ENCODE measurements around the gene GFPT2. TPM values are rescaled to one million over a fixed set of nuclear protein-coding genes. Genes with fewer than 3 reads are reported as not detected.

The GFPT2 gene
- total and polyA plus RNA-seq, 2 of the 8 experiments (the other 6 are each of a cell fraction or from before 2014, with no cell fraction given) = 83.7 to 143 TPM

DNA sequence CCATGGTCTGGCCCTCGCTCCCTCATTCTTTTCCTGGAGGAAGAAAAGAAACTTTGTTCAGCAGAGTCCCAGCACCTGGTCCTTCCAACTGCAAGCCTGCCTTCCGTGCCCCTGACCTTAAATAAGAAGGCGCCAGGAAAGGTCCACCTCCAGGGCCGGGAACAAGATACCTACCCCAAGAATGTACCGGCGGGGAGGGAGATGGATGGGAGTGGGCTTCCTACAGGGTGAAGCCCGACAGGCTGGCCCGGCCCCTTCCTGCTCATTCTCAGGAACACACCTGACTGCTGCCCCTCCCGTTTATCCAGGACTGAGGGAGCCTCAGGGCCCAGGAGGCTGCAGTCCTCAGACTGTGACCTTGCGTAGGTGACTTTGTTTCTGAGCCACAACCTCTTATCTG is 27.3 kb upstream of the GFPT2 start (continued):
- TF ChIP-seq, protein P1, sequence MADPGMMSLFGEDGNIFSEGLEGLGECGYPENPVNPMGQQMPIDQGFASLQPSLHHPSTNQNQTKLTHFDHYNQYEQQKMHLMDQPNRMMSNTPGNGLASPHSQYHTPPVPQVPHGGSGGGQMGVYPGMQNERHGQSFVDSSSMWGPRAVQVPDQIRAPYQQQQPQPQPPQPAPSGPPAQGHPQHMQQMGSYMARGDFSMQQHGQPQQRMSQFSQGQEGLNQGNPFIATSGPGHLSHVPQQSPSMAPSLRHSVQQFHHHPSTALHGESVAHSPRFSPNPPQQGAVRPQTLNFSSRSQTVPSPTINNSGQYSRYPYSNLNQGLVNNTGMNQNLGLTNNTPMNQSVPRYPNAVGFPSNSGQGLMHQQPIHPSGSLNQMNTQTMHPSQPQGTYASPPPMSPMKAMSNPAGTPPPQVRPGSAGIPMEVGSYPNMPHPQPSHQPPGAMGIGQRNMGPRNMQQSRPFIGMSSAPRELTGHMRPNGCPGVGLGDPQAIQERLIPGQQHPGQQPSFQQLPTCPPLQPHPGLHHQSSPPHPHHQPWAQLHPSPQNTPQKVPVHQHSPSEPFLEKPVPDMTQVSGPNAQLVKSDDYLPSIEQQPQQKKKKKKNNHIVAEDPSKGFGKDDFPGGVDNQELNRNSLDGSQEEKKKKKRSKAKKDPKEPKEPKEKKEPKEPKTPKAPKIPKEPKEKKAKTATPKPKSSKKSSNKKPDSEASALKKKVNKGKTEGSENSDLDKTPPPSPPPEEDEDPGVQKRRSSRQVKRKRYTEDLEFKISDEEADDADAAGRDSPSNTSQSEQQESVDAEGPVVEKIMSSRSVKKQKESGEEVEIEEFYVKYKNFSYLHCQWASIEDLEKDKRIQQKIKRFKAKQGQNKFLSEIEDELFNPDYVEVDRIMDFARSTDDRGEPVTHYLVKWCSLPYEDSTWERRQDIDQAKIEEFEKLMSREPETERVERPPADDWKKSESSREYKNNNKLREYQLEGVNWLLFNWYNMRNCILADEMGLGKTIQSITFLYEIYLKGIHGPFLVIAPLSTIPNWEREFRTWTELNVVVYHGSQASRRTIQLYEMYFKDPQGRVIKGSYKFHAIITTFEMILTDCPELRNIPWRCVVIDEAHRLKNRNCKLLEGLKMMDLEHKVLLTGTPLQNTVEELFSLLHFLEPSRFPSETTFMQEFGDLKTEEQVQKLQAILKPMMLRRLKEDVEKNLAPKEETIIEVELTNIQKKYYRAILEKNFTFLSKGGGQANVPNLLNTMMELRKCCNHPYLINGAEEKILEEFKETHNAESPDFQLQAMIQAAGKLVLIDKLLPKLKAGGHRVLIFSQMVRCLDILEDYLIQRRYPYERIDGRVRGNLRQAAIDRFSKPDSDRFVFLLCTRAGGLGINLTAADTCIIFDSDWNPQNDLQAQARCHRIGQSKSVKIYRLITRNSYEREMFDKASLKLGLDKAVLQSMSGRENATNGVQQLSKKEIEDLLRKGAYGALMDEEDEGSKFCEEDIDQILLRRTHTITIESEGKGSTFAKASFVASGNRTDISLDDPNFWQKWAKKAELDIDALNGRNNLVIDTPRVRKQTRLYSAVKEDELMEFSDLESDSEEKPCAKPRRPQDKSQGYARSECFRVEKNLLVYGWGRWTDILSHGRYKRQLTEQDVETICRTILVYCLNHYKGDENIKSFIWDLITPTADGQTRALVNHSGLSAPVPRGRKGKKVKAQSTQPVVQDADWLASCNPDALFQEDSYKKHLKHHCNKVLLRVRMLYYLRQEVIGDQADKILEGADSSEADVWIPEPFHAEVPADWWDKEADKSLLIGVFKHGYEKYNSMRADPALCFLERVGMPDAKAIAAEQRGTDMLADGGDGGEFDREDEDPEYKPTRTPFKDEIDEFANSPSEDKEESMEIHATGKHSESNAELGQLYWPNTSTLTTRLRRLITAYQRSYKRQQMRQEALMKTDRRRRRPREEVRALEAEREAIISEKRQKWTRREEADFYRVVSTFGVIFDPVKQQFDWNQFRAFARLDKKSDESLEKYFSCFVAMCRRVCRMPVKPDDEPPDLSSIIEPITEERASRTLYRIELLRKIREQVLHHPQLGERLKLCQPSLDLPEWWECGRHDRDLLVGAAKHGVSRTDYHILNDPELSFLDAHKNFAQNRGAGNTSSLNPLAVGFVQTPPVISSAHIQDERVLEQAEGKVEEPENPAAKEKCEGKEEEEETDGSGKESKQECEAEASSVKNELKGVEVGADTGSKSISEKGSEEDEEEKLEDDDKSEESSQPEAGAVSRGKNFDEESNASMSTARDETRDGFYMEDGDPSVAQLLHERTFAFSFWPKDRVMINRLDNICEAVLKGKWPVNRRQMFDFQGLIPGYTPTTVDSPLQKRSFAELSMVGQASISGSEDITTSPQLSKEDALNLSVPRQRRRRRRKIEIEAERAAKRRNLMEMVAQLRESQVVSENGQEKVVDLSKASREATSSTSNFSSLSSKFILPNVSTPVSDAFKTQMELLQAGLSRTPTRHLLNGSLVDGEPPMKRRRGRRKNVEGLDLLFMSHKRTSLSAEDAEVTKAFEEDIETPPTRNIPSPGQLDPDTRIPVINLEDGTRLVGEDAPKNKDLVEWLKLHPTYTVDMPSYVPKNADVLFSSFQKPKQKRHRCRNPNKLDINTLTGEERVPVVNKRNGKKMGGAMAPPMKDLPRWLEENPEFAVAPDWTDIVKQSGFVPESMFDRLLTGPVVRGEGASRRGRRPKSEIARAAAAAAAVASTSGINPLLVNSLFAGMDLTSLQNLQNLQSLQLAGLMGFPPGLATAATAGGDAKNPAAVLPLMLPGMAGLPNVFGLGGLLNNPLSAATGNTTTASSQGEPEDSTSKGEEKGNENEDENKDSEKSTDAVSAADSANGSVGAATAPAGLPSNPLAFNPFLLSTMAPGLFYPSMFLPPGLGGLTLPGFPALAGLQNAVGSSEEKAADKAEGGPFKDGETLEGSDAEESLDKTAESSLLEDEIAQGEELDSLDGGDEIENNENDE (IDR thresholded peaks at IDR 0.05; ENCODE audit: insufficient replicate concordance, low read length) = no peak

Data from H1 (cell line).